GM18870 (cell line): ENCODE data around the gene CTBP1.
A peak's percentile ranks its signal among the peaks of the same experiment; 100 is the strongest.

Experiments
- ATAC-seq: cut with Tn5 transposase; IDR thresholded peaks from one replicate; pipeline ENCODE4 v1.9.1; 2021; ENCODE audit warnings: moderate library complexity; ENCODE audit not compliant: unreplicated experiment

CTBP1 gene

GRCh38 chr4:1250921-1251772 lies 2.2 kb upstream of the CTBP1 start:
- no peak for ATAC-seq

DNA sequence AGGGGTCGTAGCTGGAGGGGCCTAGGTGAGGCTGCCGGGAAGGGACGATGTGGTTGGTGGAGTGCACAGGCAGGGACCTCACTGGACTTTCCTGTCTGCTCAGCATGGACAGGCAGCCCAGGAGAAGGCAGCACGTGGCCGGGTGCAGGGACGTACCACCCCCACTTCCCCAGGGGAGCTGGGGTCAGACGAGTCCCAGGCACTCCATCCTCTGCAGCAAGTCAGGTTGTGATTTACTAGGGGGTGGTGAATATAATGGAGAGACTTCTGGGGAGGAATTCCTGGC lies 1.5 kb upstream of the CTBP1 start:
- no peak for ATAC-seq

DNA sequence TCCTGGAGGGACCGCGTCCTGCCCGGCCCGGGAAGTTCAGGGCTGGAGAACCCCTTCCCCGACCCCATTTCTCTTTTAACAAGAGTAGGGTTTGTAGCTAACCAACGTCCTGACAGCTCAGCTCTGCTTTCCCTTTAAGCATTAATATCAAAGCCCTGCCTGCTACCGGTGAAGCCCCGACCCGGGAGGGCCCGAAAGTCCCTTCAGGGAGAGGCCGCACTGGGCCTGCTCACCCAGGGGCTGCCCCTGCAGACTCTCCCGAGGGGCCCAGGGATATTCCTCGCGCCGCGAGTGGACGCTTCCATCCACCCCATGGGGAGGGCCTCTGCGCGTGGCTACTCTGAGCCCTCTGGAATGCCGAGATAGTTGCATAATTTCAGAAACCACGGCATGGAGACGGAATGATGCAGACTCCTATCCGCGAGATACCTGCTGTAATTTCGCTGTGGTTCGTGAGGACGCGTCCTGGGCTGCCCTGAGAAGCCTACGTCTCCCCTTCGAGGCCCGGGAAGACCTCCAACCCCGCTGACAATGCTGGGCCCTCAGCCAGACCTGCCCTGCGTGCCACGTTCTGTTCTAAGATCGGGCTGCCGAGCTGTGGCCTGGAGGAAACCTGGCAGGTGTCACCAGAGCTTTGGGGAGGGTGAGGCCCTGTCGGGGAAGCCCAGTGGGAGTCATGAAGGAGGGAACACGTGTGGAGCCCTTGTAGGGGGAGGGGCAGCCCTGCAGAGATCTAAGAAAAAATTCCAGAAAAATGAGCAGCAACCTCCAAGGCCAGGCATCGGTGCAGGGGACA lies 999 bp upstream of the CTBP1 start:
- peak; percentile 2 for ATAC-seq

DNA sequence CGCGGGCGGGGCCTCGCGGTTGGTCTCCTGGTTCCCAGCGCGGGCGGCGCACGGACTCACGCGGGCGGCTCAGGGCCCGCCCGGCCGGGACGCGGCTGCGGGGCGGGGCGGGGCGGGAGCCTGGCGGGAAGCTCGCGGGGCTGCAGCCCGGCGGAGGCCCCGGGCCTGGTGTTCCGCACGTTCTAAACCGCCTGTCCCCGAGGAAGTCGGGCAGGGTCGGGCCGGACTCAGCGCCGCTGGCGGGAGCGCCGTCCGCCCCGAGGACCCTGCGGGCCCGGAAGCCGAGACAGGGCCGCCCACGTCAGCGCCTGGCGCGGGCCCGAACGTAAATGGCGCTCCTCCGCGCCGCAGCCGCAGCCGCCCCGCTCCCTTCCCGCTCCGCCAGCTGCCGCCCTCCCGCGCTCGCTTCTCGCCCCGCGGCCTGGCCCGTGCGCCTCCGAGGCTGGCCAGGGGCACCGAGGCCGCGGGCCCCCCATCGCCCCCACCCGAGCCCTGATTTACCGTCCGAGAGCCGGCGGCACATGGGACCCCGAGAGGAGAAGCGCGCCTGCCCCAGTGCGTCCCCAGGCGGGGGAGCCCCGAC lies 309 bp upstream of the CTBP1 start:
- ATAC-seq = peak; percentile 36

DNA sequence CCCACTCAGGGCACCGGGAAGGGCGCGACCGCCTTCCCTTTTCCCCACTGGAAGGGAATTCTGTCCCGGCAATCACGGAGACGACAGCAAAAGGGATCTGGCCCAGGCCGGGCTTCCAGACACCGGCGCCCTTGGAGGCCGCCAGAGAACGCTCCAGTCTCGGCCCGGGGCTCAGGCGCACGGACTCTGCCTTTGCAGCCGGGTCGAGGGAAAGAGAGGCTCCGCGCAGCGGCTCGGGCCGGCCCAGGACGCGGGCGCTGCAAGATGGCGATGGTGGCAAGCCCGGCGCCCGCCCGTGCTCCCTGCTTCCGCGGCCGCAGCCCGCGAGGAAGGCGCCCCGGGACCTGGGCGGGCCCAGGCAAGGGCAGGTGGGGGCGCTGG lies 1.1 kb downstream of the CTBP1 start:
- peak; percentile 1 for ATAC-seq

DNA sequence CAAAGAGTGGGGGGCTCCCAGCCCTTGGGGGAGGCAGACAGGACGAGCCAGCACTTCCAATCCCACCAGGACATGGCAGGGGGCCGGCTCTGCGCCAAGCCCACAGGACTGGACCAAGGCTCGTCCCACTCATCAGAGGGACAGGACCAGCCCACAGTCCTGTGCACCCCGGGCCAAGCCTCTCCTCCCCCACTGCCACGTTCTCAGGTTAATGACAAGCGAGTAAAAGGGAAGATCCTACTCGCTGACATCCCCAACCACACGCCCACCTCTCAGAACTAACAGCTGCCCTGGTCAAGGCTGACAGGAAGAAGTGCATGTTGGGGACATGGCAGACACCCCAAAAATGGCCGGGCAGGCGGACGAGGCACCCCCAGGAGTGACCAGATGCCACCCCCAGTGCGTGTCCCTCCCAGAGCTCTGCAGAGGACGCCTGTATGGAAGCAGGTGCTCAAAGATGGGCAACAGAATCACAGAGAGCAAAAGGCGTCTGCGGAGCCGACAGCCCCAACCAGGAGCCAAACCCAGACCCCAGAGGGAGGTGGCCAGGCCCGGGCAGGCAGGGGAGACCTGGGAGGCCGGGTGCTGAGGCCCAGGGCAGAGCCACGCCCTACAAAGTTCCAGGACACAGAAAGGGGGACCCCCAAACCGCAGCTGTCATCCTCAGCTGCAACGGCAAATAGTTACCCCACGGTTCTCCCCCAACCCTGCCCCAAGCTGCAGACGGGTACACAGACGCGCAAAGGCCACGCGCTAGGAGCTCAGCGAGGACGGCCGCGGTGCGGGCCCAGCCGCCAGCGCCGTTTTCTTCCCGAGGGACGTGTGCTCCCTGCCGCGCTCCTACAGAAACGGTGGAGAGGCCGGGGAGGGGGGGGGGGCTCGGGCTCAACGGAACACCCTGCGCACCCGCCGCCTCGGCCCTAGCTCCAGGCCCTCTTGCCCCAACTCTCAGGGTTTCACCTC lies 1.7 kb downstream of the CTBP1 start:
- no peak for ATAC-seq

GRCh38 chr4:1246111-1246881 lies 2.6 kb downstream of the CTBP1 start:
- ATAC-seq = no peak

DNA sequence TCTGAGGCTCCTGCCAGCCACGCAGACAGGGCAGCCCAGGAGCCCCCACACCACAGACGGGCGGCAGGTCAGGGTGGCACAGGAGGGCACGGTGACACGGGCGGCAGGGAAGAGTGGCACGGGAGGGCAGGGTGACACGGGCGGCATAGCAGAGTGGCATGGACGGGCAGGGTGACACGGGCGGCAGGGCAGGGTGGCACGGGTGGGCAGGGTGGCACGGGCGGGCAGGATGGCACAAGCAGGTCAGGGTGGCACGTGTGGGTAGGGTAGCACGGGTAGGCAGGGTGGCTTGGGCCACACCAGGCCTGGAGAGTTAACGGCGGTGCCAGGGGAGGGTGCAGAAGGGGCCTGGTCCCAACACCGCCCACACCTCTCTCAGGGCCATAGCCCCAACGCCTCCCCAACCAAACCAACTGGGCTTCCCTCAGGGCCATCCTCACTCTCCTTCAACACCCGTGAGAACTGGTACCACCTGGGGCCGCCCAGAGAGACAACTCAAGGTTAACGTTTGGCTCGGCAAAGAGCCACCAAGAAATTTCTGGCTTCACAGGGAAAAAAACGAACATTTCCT lies 3.4 kb downstream of the CTBP1 start:
- ATAC-seq = no peak

DNA sequence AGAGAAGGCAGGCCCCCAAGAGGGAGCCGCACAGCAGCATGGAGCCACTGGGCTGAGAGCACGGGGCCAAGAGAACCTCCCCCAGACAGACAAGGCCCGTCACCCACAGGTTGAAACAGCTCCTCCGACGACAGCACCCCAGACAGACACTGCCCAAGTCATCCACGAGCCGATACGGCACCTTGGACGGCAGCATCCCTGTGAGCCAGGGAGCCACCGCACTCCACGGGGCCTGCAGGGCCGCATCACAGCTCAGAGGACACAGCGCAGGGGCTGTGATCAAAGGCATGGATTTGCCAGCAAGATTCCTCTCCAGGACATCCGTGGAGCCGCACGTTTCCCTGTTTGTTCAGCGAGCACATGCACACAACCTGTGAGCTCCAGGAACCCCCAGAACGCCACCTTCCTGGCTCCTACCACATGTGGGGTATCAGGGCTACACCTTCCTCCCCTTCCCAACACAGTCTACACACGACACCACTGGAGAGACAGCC lies 3.9 kb downstream of the CTBP1 start:
- ATAC-seq = no peak

DNA sequence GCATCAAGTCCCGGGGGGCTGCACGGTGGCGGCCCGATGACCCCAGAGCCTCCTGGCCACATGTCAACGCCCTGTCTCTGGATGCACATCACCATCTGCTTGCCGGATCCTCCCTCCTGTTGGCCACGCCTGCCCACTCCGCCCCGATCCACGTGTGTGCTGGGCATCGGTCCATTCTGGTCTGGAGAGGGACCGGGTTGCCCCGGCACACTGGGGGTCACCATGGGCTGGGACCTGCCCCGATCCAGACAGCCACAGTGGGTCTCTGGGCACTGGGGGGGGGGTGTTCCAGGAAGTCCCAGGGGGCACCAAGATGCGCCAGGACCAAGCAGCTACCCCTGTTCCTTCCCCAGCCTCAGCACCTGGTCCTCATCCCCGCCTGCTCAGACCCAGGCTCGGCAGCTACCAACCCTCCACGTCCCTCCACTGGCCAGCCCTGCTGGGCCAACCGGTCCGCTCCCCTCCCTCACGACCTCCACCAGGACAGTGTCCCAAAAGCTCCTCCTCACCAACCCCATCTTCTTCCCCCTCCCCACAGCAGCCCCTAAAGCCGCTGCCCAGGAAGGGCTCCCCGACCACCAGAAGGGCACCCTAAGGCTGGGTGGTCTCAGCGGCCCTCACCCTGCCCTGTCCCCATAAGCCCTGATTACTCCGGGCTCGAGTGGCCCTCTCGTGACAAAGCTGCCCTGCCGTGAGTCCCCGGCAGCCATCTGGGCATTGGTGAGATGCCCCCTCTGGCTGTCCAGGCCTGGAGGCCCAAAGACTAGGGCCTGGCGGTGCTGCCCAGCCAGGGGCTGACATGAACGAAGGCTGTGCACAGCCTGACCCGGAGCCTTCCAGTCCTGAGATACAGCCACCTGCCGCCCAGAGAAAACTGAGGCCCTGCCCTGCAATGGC lies 4.6 kb downstream of the CTBP1 start:
- ATAC-seq = no peak

GRCh38 chr4:1243451-1244080 lies 5.4 kb downstream of the CTBP1 start:
- no peak for ATAC-seq

GRCh38 chr4:1242506-1243450 lies 6.2 kb downstream of the CTBP1 start:
- no peak for ATAC-seq

GRCh38 chr4:1241936-1242505 lies 6.9 kb downstream of the CTBP1 start:
- no peak for ATAC-seq

GRCh38 chr4:1241466-1241935 lies 7.4 kb downstream of the CTBP1 start:
- ATAC-seq = no peak

DNA sequence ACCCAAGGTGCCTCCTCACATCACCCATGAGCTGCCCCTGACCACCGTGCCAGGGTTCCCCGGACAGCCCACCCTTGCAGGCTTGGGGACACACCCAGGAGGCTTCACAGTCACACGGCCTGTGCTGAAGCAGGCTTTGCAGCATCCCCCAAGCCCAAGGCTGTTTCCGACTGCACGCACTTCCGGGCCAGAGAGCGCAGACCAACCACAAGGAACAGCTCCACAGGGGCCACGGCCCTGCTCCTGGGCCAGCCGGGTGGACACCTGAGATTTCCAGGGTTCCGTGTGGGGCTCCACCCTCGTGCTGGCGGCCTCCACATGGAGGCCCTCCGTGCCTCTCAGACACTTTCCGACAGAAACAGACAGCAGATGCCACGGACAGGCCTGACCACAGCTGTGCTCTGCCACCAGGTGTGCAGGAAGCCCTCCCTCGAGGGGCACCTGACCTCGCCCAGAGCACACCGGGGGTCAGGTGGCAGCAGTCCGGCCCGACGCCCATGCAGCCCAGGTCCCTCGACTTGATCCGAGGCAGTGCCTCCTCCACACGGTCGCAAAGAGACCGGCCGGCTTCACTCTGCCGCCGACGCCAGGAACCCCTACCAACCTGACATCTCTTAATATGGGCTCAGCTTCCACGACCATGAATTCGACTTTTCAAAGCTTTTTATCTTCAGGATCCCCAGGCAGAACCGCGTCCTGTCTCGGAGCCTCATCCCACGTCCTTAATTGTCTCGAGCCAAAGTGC lies 8.0 kb downstream of the CTBP1 start:
- no peak for ATAC-seq

DNA sequence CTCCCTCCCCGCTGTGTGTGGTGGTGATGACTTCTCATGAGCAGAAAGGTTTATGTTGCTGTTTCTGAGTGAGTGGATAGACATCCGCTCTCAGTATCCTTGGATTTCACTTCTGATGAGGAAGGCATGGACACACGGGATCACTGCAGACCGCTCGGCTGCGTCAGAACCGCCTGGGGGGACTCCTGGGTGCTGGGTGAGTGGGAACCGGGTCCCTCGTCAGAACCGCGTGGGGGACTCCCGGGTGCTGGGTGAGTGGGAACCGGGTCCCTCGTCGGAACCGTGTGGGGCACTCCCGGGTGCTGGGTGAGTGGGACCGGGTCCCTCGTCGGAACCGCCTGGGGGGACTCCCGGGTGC lies 9.0 kb downstream of the CTBP1 start:
- ATAC-seq = no peak
